Stimulated activated CD8-positive, alpha-beta memory T cell treated with anti-CD3 and anti-CD28 coated beads, Interleukin-7, amount 100 ng/mL, for 1 hour (primary cell): ENCODE results near the gene BICRAL.
"Not testable (repeated sequence)": the region's sequence is repeated elsewhere in the genome, so short reads cannot be mapped to it uniquely, and the experiment has no call there.

Experiments used
- DNase-seq, 2 donors: peaks; one replicate each; pipeline ENCODE4 v3.0.0-alpha.2; 2020; ENCODE audit warnings: low read depth in 2 of 2

Gene BICRAL

GRCh38 chr6:42795651-42796050 lies 13.8 kb downstream of the BICRAL start:
- DNase-seq, result no peak

GRCh38 chr6:42796171-42796570 lies 14.3 kb downstream of the BICRAL start:
- no peak for DNase-seq

- not testable (repeated sequence) for DNase-seq
These were observed 15.8 kb downstream of the BICRAL start for GRCh38 chr6:42797696-42798095.

- no peak for DNase-seq
These were observed 23.5 kb downstream of the BICRAL start for GRCh38 chr6:42805297-42805861.

- DNase-seq, result not testable (repeated sequence)
These were observed 24.5 kb downstream of the BICRAL start for GRCh38 chr6:42806359-42806758.

GRCh38 chr6:42808492-42809483 lies 26.9 kb downstream of the BICRAL start:
- no peak for DNase-seq

GRCh38 chr6:42813074-42813645 lies 31.3 kb downstream of the BICRAL start:
- DNase-seq, result no peak

- no peak for DNase-seq
These were observed 32.1 kb downstream of the BICRAL start for GRCh38 chr6:42813906-42814444.

GRCh38 chr6:42815726-42816125 lies 33.9 kb downstream of the BICRAL start:
- DNase-seq, result not testable (repeated sequence)

GRCh38 chr6:42817907-42818306 lies 36.1 kb downstream of the BICRAL start:
- DNase-seq, result no peak

GRCh38 chr6:42818416-42818815 lies 36.6 kb downstream of the BICRAL start:
- DNase-seq, result no peak

- no peak for DNase-seq
These were observed 37.0 kb downstream of the BICRAL start for GRCh38 chr6:42818878-42819277.

GRCh38 chr6:42819803-42820511 lies 38.1 kb downstream of the BICRAL start:
- no peak for DNase-seq

GRCh38 chr6:42820512-42821340 lies 38.9 kb downstream of the BICRAL start:
- no peak for DNase-seq

- DNase-seq, result no peak
These were observed 39.5 kb downstream of the BICRAL start for GRCh38 chr6:42821341-42821668.

GRCh38 chr6:42821846-42822245 lies 40.0 kb downstream of the BICRAL start:
- DNase-seq, result no peak

- DNase-seq, result no peak
These were observed 47.8 kb downstream of the BICRAL start for GRCh38 chr6:42829561-42830092.

- no peak for DNase-seq
These were observed 49.4 kb downstream of the BICRAL start for GRCh38 chr6:42831237-42831636.

- no peak for DNase-seq
These were observed 52.2 kb downstream of the BICRAL start for GRCh38 chr6:42834056-42834455.

- no peak for DNase-seq
These were observed 60.2 kb downstream of the BICRAL start for GRCh38 chr6:42841844-42842584.
